Prostate gland (tissue), 2 donors: ENCODE data around the gene RGS17.

Experiments
- POLR2AphosphoS5 ChIP-seq: sonication (generic); formaldehyde crosslinking; IDR thresholded peaks from one replicate; pipeline ENCODE4 v1.6.1; 2017; ENCODE audit warnings: antibody characterized with exemption
- TF ChIP-seq, protein P1 (sequence below), 4 experiments: fragments of 200-600 bp in 2 of 4; fragments of 450-650 bp in 2 of 4; sonication (generic) in 2 of 4; IDR thresholded peaks; 1 replicate in 3 of 4; 2 replicates in 1 of 4; pipeline ENCODE4 v1.5.1; 2016 to 2019; ENCODE audit warnings: antibody characterized with exemption in 4 of 4, mild to moderate bottlenecking in 2 of 4, moderate library complexity in 2 of 4

GRCh38 chr6:153047386-153047785 lies 83.7 kb downstream of the RGS17 start:
- TF ChIP-seq POLR2AphosphoS5, result no peak
- TF ChIP-seq, protein P1, sequence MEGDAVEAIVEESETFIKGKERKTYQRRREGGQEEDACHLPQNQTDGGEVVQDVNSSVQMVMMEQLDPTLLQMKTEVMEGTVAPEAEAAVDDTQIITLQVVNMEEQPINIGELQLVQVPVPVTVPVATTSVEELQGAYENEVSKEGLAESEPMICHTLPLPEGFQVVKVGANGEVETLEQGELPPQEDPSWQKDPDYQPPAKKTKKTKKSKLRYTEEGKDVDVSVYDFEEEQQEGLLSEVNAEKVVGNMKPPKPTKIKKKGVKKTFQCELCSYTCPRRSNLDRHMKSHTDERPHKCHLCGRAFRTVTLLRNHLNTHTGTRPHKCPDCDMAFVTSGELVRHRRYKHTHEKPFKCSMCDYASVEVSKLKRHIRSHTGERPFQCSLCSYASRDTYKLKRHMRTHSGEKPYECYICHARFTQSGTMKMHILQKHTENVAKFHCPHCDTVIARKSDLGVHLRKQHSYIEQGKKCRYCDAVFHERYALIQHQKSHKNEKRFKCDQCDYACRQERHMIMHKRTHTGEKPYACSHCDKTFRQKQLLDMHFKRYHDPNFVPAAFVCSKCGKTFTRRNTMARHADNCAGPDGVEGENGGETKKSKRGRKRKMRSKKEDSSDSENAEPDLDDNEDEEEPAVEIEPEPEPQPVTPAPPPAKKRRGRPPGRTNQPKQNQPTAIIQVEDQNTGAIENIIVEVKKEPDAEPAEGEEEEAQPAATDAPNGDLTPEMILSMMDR (IDR thresholded peaks at IDR 0.05), result no peak
